Measurements from ENCODE around the gene CTNNAL1.

Gene CTNNAL1

GRCh38 chr9:108956022-108956630 lies 57.2 kb downstream of the CTNNAL1 start:
- no peak overlapping the region for H3K4me3 ChIP-seq (replicated peaks; ENCODE audit: low read depth, low read length)
- TF ChIP-seq CTCF (IDR thresholded peaks at IDR 0.05; ENCODE audit: low read length, missing control alignments), result no peak
- no peak for DNase-seq (ENCODE audit: low read depth)

- TF ChIP-seq CTCF (IDR thresholded peaks at IDR 0.05; ENCODE audit: low read length, missing control alignments), result peak; percentile 72
- peak; percentile 77 for DNase-seq (ENCODE audit: low read depth)
- H3K4me3 ChIP-seq (replicated peaks; ENCODE audit: low read depth, low read length), result no peak overlapping the region
These were observed 59.2 kb downstream of the CTNNAL1 start for GRCh38 chr9:108953983-108954574.

GRCh38 chr9:108951578-108951977 lies 61.7 kb downstream of the CTNNAL1 start:
- no peak for TF ChIP-seq CTCF (IDR thresholded peaks at IDR 0.05; ENCODE audit: low read length, missing control alignments)
- no peak for DNase-seq (ENCODE audit: low read depth)
- H3K4me3 ChIP-seq (replicated peaks; ENCODE audit: low read depth, low read length), result no peak overlapping the region

- no peak for TF ChIP-seq CTCF (IDR thresholded peaks at IDR 0.05; ENCODE audit: low read length, missing control alignments)
- DNase-seq (ENCODE audit: low read depth), result no peak
These were observed 63.1 kb downstream of the CTNNAL1 start for GRCh38 chr9:108950168-108950567.

GRCh38 chr9:108939975-108940374 lies 73.3 kb downstream of the CTNNAL1 start:
- no peak for DNase-seq (ENCODE audit: low read depth)
- no peak for TF ChIP-seq CTCF (IDR thresholded peaks at IDR 0.05; ENCODE audit: low read length, missing control alignments)
- no peak overlapping the region for H3K4me3 ChIP-seq (replicated peaks; ENCODE audit: low read depth, low read length)

More at GRCh38 chr9:108950168-108950567, 63.1 kb downstream of the CTNNAL1 start:
- no peak overlapping the region for H3K4me3 ChIP-seq (replicated peaks; ENCODE audit: low read depth, low read length)

GRCh38 chr9:108937561-108938305 lies 75.6 kb downstream of the CTNNAL1 start:
- DNase-seq (ENCODE audit: low read depth), result no peak
- no peak overlapping the region for H3K4me3 ChIP-seq (replicated peaks; ENCODE audit: low read depth, low read length)
- TF ChIP-seq CTCF (IDR thresholded peaks at IDR 0.05; ENCODE audit: low read length, missing control alignments), result no peak

All from fibroblast of pulmonary artery (primary cell).